Stomach smooth muscle (tissue), 2 donors: ENCODE data around the gene SMYD3.

Experiments
- H3K27ac ChIP-seq: one replicate; pipeline ENCODE4 v1.7.0; 2013; ENCODE audit warnings: mild to moderate bottlenecking, low read length, inconsistent platforms
- H3K27me3 ChIP-seq, 2 donors: one replicate each; pipeline ENCODE4 v1.7.0; 2013; ENCODE audit warnings: low read length in 2 of 2; ENCODE audit not compliant: insufficient read depth in 2 of 2, control insufficient read depth in 1 of 2
- H3K36me3 ChIP-seq, 2 donors: one replicate each; pipeline ENCODE4 v1.7.0; 2013; ENCODE audit warnings: low read length in 2 of 2; ENCODE audit not compliant: control insufficient read depth in 2 of 2, insufficient read depth in 2 of 2
- H3K4me1 ChIP-seq: one replicate; pipeline ENCODE4 v1.7.0; 2013; ENCODE audit warnings: low read length; ENCODE audit not compliant: control insufficient read depth, insufficient read depth
- H3K4me3 ChIP-seq, 2 donors: one replicate each; pipeline ENCODE4 v1.7.0; 2013; ENCODE audit warnings: low read length in 2 of 2
- H3K9ac ChIP-seq, 2 donors: one replicate each; pipeline ENCODE4 v1.7.0; 2013; ENCODE audit warnings: low read length in 2 of 2, mild to moderate bottlenecking in 1 of 2
- H3K9me3 ChIP-seq, 2 donors: one replicate each; pipeline ENCODE4 v1.7.0; 2013; ENCODE audit warnings: low read length in 2 of 2; ENCODE audit not compliant: control insufficient read depth in 2 of 2
- donor health status: healthy.
- donor health status: Pancreatic carcinoma.

The SMYD3 gene

GRCh38 chr1:246131095-246131494 lies 376.0 kb downstream of the SMYD3 start:
- Histone ChIP-seq H3K27ac (no peak overlapping the region), H3K36me3 (no peaks in the 10 kb centered on the region), H3K9ac (no peak overlapping the region), H3K4me1 (no peaks in the 10 kb centered on the region), H3K27me3 (no peaks in the 10 kb centered on the region), H3K9me3 (no peaks in the 10 kb centered on the region), H3K4me3 (no peak overlapping the region)

GRCh38 chr1:246128494-246129069 lies 378.5 kb downstream of the SMYD3 start:
- H3K4me3 ChIP-seq, result no peak overlapping the region
- no peaks in the 10 kb centered on the region for H3K9me3 ChIP-seq
- H3K9ac ChIP-seq, result no peak overlapping the region
- no peak overlapping the region for H3K27ac ChIP-seq
- H3K4me1 ChIP-seq, result no peaks in the 10 kb centered on the region
- H3K36me3 ChIP-seq, result no peaks in the 10 kb centered on the region
- no peaks in the 10 kb centered on the region for H3K27me3 ChIP-seq

GRCh38 chr1:246126580-246126979 lies 380.5 kb downstream of the SMYD3 start:
- Histone ChIP-seq H3K4me3 (no peak overlapping the region), H3K9ac (no peak overlapping the region), H3K4me1 (no peaks in the 10 kb centered on the region), H3K36me3 (no peaks in the 10 kb centered on the region), H3K27ac (no peak overlapping the region), H3K9me3 (no peaks in the 10 kb centered on the region), H3K27me3 (no peaks in the 10 kb centered on the region)

GRCh38 chr1:246122071-246122470 lies 385.0 kb downstream of the SMYD3 start:
- no peaks in the 10 kb centered on the region for H3K36me3 ChIP-seq

GRCh38 chr1:246121533-246121932 lies 385.5 kb downstream of the SMYD3 start:
- Histone ChIP-seq H3K4me1 (no peaks in the 10 kb centered on the region), H3K9ac (no peak overlapping the region), H3K27me3 (no peaks in the 10 kb centered on the region), H3K4me3 (no peak overlapping the region), H3K36me3 (no peaks in the 10 kb centered on the region), H3K9me3 (no peaks in the 10 kb centered on the region), H3K27ac (no peak overlapping the region)

More at GRCh38 chr1:246122071-246122470, 385.0 kb downstream of the SMYD3 start:
- no peak overlapping the region for H3K9ac ChIP-seq
- no peaks in the 10 kb centered on the region for H3K27me3 ChIP-seq
- no peaks in the 10 kb centered on the region for H3K9me3 ChIP-seq
- H3K4me3 ChIP-seq, result no peak overlapping the region
- H3K4me1 ChIP-seq, result no peaks in the 10 kb centered on the region
- H3K27ac ChIP-seq, result no peak overlapping the region

- Histone ChIP-seq H3K36me3 (no peaks in the 10 kb centered on the region), H3K4me1 (no peaks in the 10 kb centered on the region), H3K4me3 (no peak overlapping the region), H3K9ac (no peak overlapping the region), H3K27ac (no peak overlapping the region), H3K9me3 (no peaks in the 10 kb centered on the region), H3K27me3 (no peaks in the 10 kb centered on the region)
These were observed 389.9 kb downstream of the SMYD3 start for GRCh38 chr1:246117066-246117791.

- Histone ChIP-seq H3K9me3 (no peaks in the 10 kb centered on the region), H3K27ac (no peak overlapping the region), H3K36me3 (no peaks in the 10 kb centered on the region), H3K4me1 (peaks cover 17% of the 10 kb centered on the region), H3K27me3 (no peaks in the 10 kb centered on the region), H3K4me3 (no peak overlapping the region), H3K9ac (no peak overlapping the region)
These were observed 392.7 kb downstream of the SMYD3 start for GRCh38 chr1:246114369-246114768.

GRCh38 chr1:246113555-246114095 lies 393.5 kb downstream of the SMYD3 start:
- no peaks in the 10 kb centered on the region for H3K36me3 ChIP-seq
- H3K4me1 ChIP-seq, result peaks cover 17% of the 10 kb centered on the region
- H3K27me3 ChIP-seq, result no peaks in the 10 kb centered on the region
- no peaks in the 10 kb centered on the region for H3K9me3 ChIP-seq
- no peak overlapping the region for H3K4me3 ChIP-seq
- no peak overlapping the region for H3K9ac ChIP-seq
- H3K27ac ChIP-seq, result no peak overlapping the region

GRCh38 chr1:246111570-246111969 lies 395.5 kb downstream of the SMYD3 start:
- Histone ChIP-seq H3K4me1 (peaks cover 17% of the 10 kb centered on the region), H3K9me3 (no peaks in the 10 kb centered on the region), H3K27me3 (no peaks in the 10 kb centered on the region), H3K27ac (no peak overlapping the region), H3K36me3 (no peaks in the 10 kb centered on the region), H3K4me3 (no peak overlapping the region), H3K9ac (no peak overlapping the region)

- Histone ChIP-seq H3K36me3 (no peaks in the 10 kb centered on the region), H3K27me3 (no peaks in the 10 kb centered on the region), H3K4me1 (peaks cover 19% of the 10 kb centered on the region), H3K9ac (no peak overlapping the region), H3K9me3 (no peaks in the 10 kb centered on the region), H3K4me3 (peak overlapping the region in 1 of 2 donors; percentile 33), H3K27ac (peak overlapping the region; percentile 64)
These were observed 396.5 kb downstream of the SMYD3 start for GRCh38 chr1:246110343-246111219.
